ENCODE results near the gene ALDH18A1.
"Not testable (repeated sequence)": the region's sequence is repeated elsewhere in the genome, so short reads cannot be mapped to it uniquely, and the experiment has no call there.

The ALDH18A1 gene

GRCh38 chr10:95693071-95693667 is 36.7 kb upstream of the ALDH18A1 start:
- no peak for DNase-seq
- peak overlapping the region; percentile 95 for H3K4me3 ChIP-seq (ENCODE audit: low read depth, low read length)
- H3K27me3 ChIP-seq: no peaks in the 10 kb centered on the region
- H3K4me1 ChIP-seq: no peaks in the 10 kb centered on the region
- no peaks in the 10 kb centered on the region; the same call in 1 of the 2 replicates for H3K36me3 ChIP-seq
- TF ChIP-seq CTCF (IDR thresholded peaks at IDR 0.05; ENCODE audit: low read depth, low read length): no peak
- H3K9me3 ChIP-seq: no peaks in the 10 kb centered on the region

GRCh38 chr10:95691281-95691680 is 34.8 kb upstream of the ALDH18A1 start:
- no peaks in the 10 kb centered on the region for H3K27me3 ChIP-seq
- no peak for TF ChIP-seq CTCF (IDR thresholded peaks at IDR 0.05; ENCODE audit: low read depth, low read length)
- DNase-seq: no peak
- H3K4me1 ChIP-seq: no peaks in the 10 kb centered on the region
- H3K9me3 ChIP-seq: no peaks in the 10 kb centered on the region
- H3K36me3 ChIP-seq: peaks cover 3% of the 10 kb centered on the region
- no peak overlapping the region for H3K4me3 ChIP-seq (ENCODE audit: low read depth, low read length)

GRCh38 chr10:95688648-95689047 is 32.1 kb upstream of the ALDH18A1 start:
- Histone ChIP-seq H3K9me3 (no peaks in the 10 kb centered on the region), H3K36me3 (peaks cover 3% of the 10 kb centered on the region), H3K27me3 (no peaks in the 10 kb centered on the region), H3K4me1 (no peaks in the 10 kb centered on the region), H3K4me3 (ENCODE audit: low read depth, low read length) (no peak overlapping the region)
- no peak for DNase-seq
- no peak for TF ChIP-seq CTCF (IDR thresholded peaks at IDR 0.05; ENCODE audit: low read depth, low read length)

- H3K4me1 ChIP-seq: no peaks in the 10 kb centered on the region
- H3K36me3 ChIP-seq: peaks cover 7% of the 10 kb centered on the region
- no peaks in the 10 kb centered on the region for H3K9me3 ChIP-seq
- no peaks in the 10 kb centered on the region for H3K27me3 ChIP-seq
- DNase-seq: no peak
- TF ChIP-seq CTCF (IDR thresholded peaks at IDR 0.05; ENCODE audit: low read depth, low read length): no peak
- H3K4me3 ChIP-seq (ENCODE audit: low read depth, low read length): no peak overlapping the region
Measured at GRCh38 chr10:95683966-95684365, 27.5 kb upstream of the ALDH18A1 start.

- H3K36me3 ChIP-seq: no peaks in the 10 kb centered on the region
- TF ChIP-seq CTCF (IDR thresholded peaks at IDR 0.05; ENCODE audit: low read depth, low read length): no peak
Measured at GRCh38 chr10:95675403-95676116, 19.0 kb upstream of the ALDH18A1 start.

GRCh38 chr10:95674643-95675042 is 18.1 kb upstream of the ALDH18A1 start:
- no peak for DNase-seq

More at GRCh38 chr10:95675403-95676116, 19.0 kb upstream of the ALDH18A1 start:
- H3K27me3 ChIP-seq: no peaks in the 10 kb centered on the region
- H3K4me1 ChIP-seq: no peaks in the 10 kb centered on the region
- no peaks in the 10 kb centered on the region for H3K9me3 ChIP-seq
- no peak overlapping the region for H3K4me3 ChIP-seq (ENCODE audit: low read depth, low read length)
- no peak for DNase-seq

GRCh38 chr10:95672641-95673040 is 16.1 kb upstream of the ALDH18A1 start:
- H3K4me3 ChIP-seq (ENCODE audit: low read depth, low read length); DNase-seq; H3K4me1 ChIP-seq; H3K27me3 ChIP-seq; H3K9me3 ChIP-seq; H3K36me3 ChIP-seq: not testable (repeated sequence)

More at GRCh38 chr10:95674643-95675042, 18.1 kb upstream of the ALDH18A1 start:
- no peak for TF ChIP-seq CTCF (IDR thresholded peaks at IDR 0.05; ENCODE audit: low read depth, low read length)
- Histone ChIP-seq H3K4me3 (ENCODE audit: low read depth, low read length) (no peak overlapping the region), H3K27me3 (no peaks in the 10 kb centered on the region), H3K9me3 (no peaks in the 10 kb centered on the region), H3K4me1 (no peaks in the 10 kb centered on the region), H3K36me3 (no peaks in the 10 kb centered on the region)

All from BE2C (cell line).